Caco-2 (cell line): Measurements from ENCODE around the gene AMD1. TPM values are rescaled to one million over a fixed set of nuclear protein-coding genes. Genes with fewer than 3 reads are reported as not detected.

Source experiments
- BruUV-seq: library from RNA; stranded (reverse); fragments of 400-500 nt; replicated peaks from 2 replicates; lab custom pipeline; 2021; lab: Mats Ljungman, UMichigan
- CTCF ChIA-PET: fragments of 300-600 bp; sonication (Branson Sonifier 250); formaldehyde crosslinking; loops from one replicate; lab custom pipeline; 2022; ENCODE audit warnings: antibody characterized with exemption; lab: Charles Lee
- POLR2A ChIA-PET: fragments of 300-600 bp; sonication (Branson Sonifier 250); formaldehyde crosslinking; loops from one replicate; lab custom pipeline; 2022; ENCODE audit warnings: antibody characterized with exemption; lab: Charles Lee
- DNase-seq, 2 experiments: peaks; one replicate each; pipeline versions ENCODE4 v3.0.0 to v3.0.0-alpha.2; 2020 to 2022
- H3K27me3 ChIP-seq: replicated peaks from 2 replicates; pipeline ENCODE4 v1.6.0; 2011; ENCODE audit warnings: low read length; ENCODE audit not compliant: control insufficient read depth, insufficient read depth
- H3K36me3 ChIP-seq: 2 replicates; pipeline ENCODE4 v1.5.1; 2011; ENCODE audit warnings: low read length; ENCODE audit not compliant: control insufficient read depth, insufficient read depth
- H3K4me1 ChIP-seq: fragments of 250-450 bp; sonication (Bioruptor Pico); 2 replicates; pipeline ENCODE4 v1.5.1; 2020; ENCODE audit warnings: mild to moderate bottlenecking
- H3K4me3 ChIP-seq: 2 replicates; pipeline ENCODE4 v1.5.1; 2011; ENCODE audit warnings: low read depth, mild to moderate bottlenecking, control low read depth, low read length
- H3K9me3 ChIP-seq: fragments of 250-450 bp; sonication (Bioruptor Pico); 2 replicates; pipeline ENCODE4 v1.5.1; 2020; ENCODE audit warnings: mild to moderate bottlenecking, moderate library complexity
- H3K27ac Mint-ChIP-seq: one replicate; pipeline ENCODE4 v1.8.0; 2022; ENCODE audit warnings: mixed read lengths; ENCODE audit not compliant: unreplicated experiment
- H3K27me3 Mint-ChIP-seq: one replicate; pipeline ENCODE4 v1.8.0; 2022; ENCODE audit warnings: mixed read lengths; ENCODE audit not compliant: insufficient read depth, unreplicated experiment
- H3K36me3 Mint-ChIP-seq: one replicate; pipeline ENCODE4 v1.8.0; 2022; ENCODE audit warnings: mild to moderate bottlenecking, mixed read lengths; ENCODE audit not compliant: insufficient read depth, unreplicated experiment
- H3K4me1 Mint-ChIP-seq: one replicate; pipeline ENCODE4 v1.8.0; 2022; ENCODE audit warnings: low read depth, mixed read lengths; ENCODE audit not compliant: unreplicated experiment
- H3K4me3 Mint-ChIP-seq: one replicate; pipeline ENCODE4 v1.8.0; 2022; ENCODE audit warnings: mild to moderate bottlenecking, moderate library complexity, mixed read lengths; ENCODE audit not compliant: unreplicated experiment
- H3K9me3 Mint-ChIP-seq: one replicate; pipeline ENCODE4 v1.8.0; 2022; ENCODE audit warnings: mixed read lengths; ENCODE audit not compliant: unreplicated experiment
- CTCF ChIP-seq, 2 experiments: fragments of 200-600 bp in 1 of 2; IDR thresholded peaks; 1 replicate in 1 of 2; 2 replicates in 1 of 2; pipeline versions ENCODE4 v1.5.1 to v1.8.0; 2011 to 2022; ENCODE audit warnings: antibody characterized with exemption in 1 of 2, control low read depth in 1 of 2, inconsistent platforms in 1 of 2, low read depth in 1 of 2, low read length in 1 of 2, mild to moderate bottlenecking in 1 of 2, moderate library complexity in 1 of 2; ENCODE audit not compliant: insufficient read depth in 1 of 2, severe bottlenecking in 1 of 2, unreplicated experiment in 1 of 2
- intact Hi-C: fragments of 100-400 bp; cut with micrococcal nuclease; formaldehyde crosslinking; loops from one replicate; pipeline ENCODE4 v1.10.0; 2022; ENCODE audit not compliant: unreplicated experiment
- total RNA-seq: library from RNA; stranded (reverse); gene quantifications from 2 replicates; pipeline ENCODE4 v1.2.3, GENCODE V29; 2022

Gene AMD1
- total RNA-seq, 1 experiment from 2014 or later: 90.0 TPM

- Mint-ChIP-seq H3K9me3 (no peaks in the 10 kb centered on the region), H3K4me1 (no peaks in the 10 kb centered on the region), H3K4me3 (no peak overlapping the region), H3K27ac (no peak overlapping the region), H3K27me3 (no peaks in the 10 kb centered on the region), H3K36me3 (no peaks in the 10 kb centered on the region)
- Histone ChIP-seq H3K27me3 (no peaks in the 10 kb centered on the region), H3K4me1 (no peaks in the 10 kb centered on the region; the same call in 1 of the 2 replicates), H3K36me3 (no peaks in the 10 kb centered on the region), H3K4me3 (no peak overlapping the region), H3K9me3 (no peaks in the 10 kb centered on the region)
- intact Hi-C loops: no loop called here
- BruUV-seq: no TSS peak
- CTCF ChIA-PET: interaction anchor here (0.6 kb wide), 1 partner anchor 238 kb away, joined by 3 read pairs; no protein-coding TSS in a partner anchor
- no peak for TF ChIP-seq CTCF (IDR thresholded peaks at IDR 0.05; ENCODE audit: insufficient read depth in 1 of 2, low read depth in 1 of 2, low read length in 1 of 2, severe bottlenecking in 1 of 2, unreplicated experiment in 1 of 2)
- DNase-seq: no peak
- POLR2A ChIA-PET: no interaction called here
These were observed 15.9 kb upstream of the AMD1 start for GRCh38 chr6:110858562-110859214.

GRCh38 chr6:110859335-110859792 is 15.2 kb upstream of the AMD1 start:
- no peaks in the 10 kb centered on the region for H3K36me3 Mint-ChIP-seq
- no peaks in the 10 kb centered on the region for H3K36me3 ChIP-seq
- no peak overlapping the region for H3K4me3 ChIP-seq
- no peak for TF ChIP-seq CTCF (IDR thresholded peaks at IDR 0.05; ENCODE audit: insufficient read depth in 1 of 2, low read depth in 1 of 2, low read length in 1 of 2, severe bottlenecking in 1 of 2, unreplicated experiment in 1 of 2)
- H3K9me3 Mint-ChIP-seq: no peaks in the 10 kb centered on the region
- DNase-seq: no peak
- H3K4me1 ChIP-seq: peaks cover 2% of the 10 kb centered on the region
- no peak overlapping the region for H3K27ac Mint-ChIP-seq
- H3K4me3 Mint-ChIP-seq: no peak overlapping the region
- POLR2A ChIA-PET: no interaction called here
- CTCF ChIA-PET: no interaction called here
- BruUV-seq: no TSS peak
- no peaks in the 10 kb centered on the region for H3K9me3 ChIP-seq
- intact Hi-C loops: no loop called here
- no peaks in the 10 kb centered on the region for H3K27me3 ChIP-seq
- H3K4me1 Mint-ChIP-seq: no peaks in the 10 kb centered on the region
- no peaks in the 10 kb centered on the region for H3K27me3 Mint-ChIP-seq

- H3K27me3 ChIP-seq: no peaks in the 10 kb centered on the region
- H3K4me3 Mint-ChIP-seq: no peak overlapping the region
- H3K4me1 ChIP-seq: peaks cover 13% of the 10 kb centered on the region
- no peaks in the 10 kb centered on the region for H3K27me3 Mint-ChIP-seq
- H3K9me3 ChIP-seq: no peaks in the 10 kb centered on the region
- CTCF ChIA-PET: interaction anchor here (0.6 kb wide), 1 partner anchor 21 kb away, joined by 3 read pairs; no protein-coding TSS in a partner anchor
- no peaks in the 10 kb centered on the region for H3K9me3 Mint-ChIP-seq
- no peaks in the 10 kb centered on the region for H3K36me3 ChIP-seq
- intact Hi-C loops: loop anchor here (2.0 kb wide), 1 partner anchor 42 kb away; no protein-coding TSS in a partner anchor
- H3K4me1 Mint-ChIP-seq: no peaks in the 10 kb centered on the region
- BruUV-seq: no TSS peak
- DNase-seq: peak in 1 of 2 experiments; percentile 10
- TF ChIP-seq CTCF (IDR thresholded peaks at IDR 0.05; ENCODE audit: insufficient read depth in 1 of 2, low read depth in 1 of 2, low read length in 1 of 2, severe bottlenecking in 1 of 2, unreplicated experiment in 1 of 2): no peak
- no peak overlapping the region for H3K4me3 ChIP-seq
- no peak overlapping the region for H3K27ac Mint-ChIP-seq
- H3K36me3 Mint-ChIP-seq: no peaks in the 10 kb centered on the region
- POLR2A ChIA-PET: interaction anchor here (1.1 to 4.0 kb wide), 2 partner anchors 10 to 50 kb away, joined by 8 to 33 read pairs; partner anchors contain the start of genes AMD1 and CDK19
These were observed 9.8 kb upstream of the AMD1 start for GRCh38 chr6:110864824-110865223.
